ENCODE data around the gene BBS5.

Gene BBS5

GRCh38 chr2:169546756-169547155, 67.5 kb downstream of the BBS5 start:
- DNase-seq (ENCODE audit: low read depth): no peak

Measured in HS-27A (cell line).